ENCODE measurements around the gene MTHFSD. TPM values are rescaled to one million over a fixed set of nuclear protein-coding genes. Genes with fewer than 3 reads are reported as not detected.

Gene MTHFSD
- total RNA-seq, 1 experiment from 2014 or later = 47.8 TPM

DNA sequence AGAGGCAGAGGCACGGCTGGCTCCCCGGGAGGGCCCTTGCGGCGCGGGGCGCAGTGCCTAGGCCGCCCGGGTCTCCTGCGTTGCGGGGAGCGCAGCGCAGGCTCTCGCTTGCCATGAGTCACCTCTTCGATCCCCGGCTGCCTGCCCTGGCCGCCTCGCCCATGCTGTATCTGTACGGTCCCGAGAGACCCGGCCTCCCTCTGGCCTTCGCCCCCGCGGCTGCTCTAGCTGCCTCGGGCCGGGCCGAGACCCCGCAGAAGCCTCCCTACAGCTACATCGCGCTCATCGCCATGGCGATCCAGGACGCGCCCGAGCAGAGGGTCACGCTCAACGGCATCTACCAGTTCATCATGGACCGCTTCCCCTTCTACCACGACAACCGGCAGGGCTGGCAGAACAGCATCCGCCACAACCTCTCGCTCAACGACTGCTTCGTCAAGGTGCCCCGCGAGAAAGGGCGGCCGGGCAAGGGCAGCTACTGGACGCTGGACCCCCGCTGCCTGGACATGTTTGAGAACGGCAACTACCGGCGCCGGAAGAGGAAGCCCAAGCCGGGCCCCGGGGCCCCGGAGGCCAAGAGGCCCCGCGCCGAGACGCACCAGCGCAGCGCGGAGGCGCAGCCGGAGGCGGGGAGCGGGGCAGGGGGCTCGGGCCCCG is 23.7 kb upstream of the MTHFSD start:
- CTCF ChIA-PET = interaction anchor here (1.3 to 3.1 kb wide), 2 partner anchors 12 to 295 kb away, joined by 3 to 11 read pairs; no protein-coding TSS in a partner anchor
- Mint-ChIP-seq H3K4me3 (ENCODE audit: low read depth, unreplicated experiment) (peak overlapping the region; percentile 76), H3K36me3 (ENCODE audit: insufficient read depth, unreplicated experiment) (peaks cover 61% of the 10 kb centered on the region), H3K27ac (ENCODE audit: unreplicated experiment) (peak overlapping the region; percentile 88), H3K27me3 (ENCODE audit: unreplicated experiment) (no peaks in the 10 kb centered on the region), H3K4me1 (ENCODE audit: low read depth, unreplicated experiment) (peaks cover 60% of the 10 kb centered on the region), H3K9me3 (ENCODE audit: low read depth, unreplicated experiment) (no peaks in the 10 kb centered on the region)
- TSS peak; percentile 53 for BruUV-seq (replicated peaks)
- TF ChIP-seq, protein P1, sequence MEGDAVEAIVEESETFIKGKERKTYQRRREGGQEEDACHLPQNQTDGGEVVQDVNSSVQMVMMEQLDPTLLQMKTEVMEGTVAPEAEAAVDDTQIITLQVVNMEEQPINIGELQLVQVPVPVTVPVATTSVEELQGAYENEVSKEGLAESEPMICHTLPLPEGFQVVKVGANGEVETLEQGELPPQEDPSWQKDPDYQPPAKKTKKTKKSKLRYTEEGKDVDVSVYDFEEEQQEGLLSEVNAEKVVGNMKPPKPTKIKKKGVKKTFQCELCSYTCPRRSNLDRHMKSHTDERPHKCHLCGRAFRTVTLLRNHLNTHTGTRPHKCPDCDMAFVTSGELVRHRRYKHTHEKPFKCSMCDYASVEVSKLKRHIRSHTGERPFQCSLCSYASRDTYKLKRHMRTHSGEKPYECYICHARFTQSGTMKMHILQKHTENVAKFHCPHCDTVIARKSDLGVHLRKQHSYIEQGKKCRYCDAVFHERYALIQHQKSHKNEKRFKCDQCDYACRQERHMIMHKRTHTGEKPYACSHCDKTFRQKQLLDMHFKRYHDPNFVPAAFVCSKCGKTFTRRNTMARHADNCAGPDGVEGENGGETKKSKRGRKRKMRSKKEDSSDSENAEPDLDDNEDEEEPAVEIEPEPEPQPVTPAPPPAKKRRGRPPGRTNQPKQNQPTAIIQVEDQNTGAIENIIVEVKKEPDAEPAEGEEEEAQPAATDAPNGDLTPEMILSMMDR (IDR thresholded peaks at IDR 0.05; ENCODE audit: unreplicated experiment) = no peak
- DNase-seq = peak; percentile 75
- intact Hi-C loops (cut with micrococcal nuclease; ENCODE audit: unreplicated experiment) = loop anchor here (5.0 kb wide), 1 partner anchor 299 kb away; no protein-coding TSS in a partner anchor

DNA sequence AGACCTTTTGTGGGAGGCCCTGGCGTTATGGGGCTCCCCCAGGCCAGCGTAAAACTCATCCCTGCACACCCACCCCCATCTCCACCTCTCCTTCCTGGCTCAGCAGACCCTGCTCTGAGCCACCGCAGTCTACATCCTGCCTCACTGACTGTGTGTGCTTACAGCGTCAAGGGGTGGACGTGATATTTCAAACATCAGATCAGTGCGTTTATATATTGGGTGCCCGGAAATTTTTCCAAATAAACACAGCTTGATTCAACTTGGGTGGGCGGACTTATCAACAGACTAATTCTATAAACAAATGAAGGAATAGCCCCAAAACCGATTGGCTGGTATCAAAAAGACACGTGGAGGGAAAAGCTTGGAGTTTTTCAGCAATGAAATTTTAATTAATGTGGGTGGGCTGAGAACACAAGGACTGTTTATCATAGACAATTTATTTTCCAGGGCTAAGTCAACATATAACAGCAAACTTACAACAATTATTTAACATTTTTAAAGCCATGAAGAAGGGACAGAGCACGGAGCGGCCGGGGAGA is 23.1 kb upstream of the MTHFSD start, which contains the start of gene FOXL1:
TSS of gene FOXL1 (plus strand) at position 489 of the 539 bp plus-strand sequence. CDS start 175 bp downstream, outside the sequence.
- CTCF ChIA-PET = interaction anchor here (1.2 to 3.1 kb wide), 3 partner anchors 12 to 296 kb away, joined by 3 to 11 read pairs (median 3); no protein-coding TSS in a partner anchor
- peaks cover 66% of the 10 kb centered on the region for H3K36me3 Mint-ChIP-seq (ENCODE audit: insufficient read depth, unreplicated experiment)
- peak within 1 kb of the TSS; percentile 88 for H3K27ac Mint-ChIP-seq (ENCODE audit: unreplicated experiment)
- BruUV-seq (replicated peaks) = no TSS peak
- no peaks in the 10 kb centered on the region for H3K27me3 Mint-ChIP-seq (ENCODE audit: unreplicated experiment)
- H3K4me1 Mint-ChIP-seq (ENCODE audit: low read depth, unreplicated experiment) = peaks cover 63% of the 10 kb centered on the region
- DNase-seq = no peak
- no peaks in the 10 kb centered on the region for H3K9me3 Mint-ChIP-seq (ENCODE audit: low read depth, unreplicated experiment)
- H3K4me3 Mint-ChIP-seq (ENCODE audit: low read depth, unreplicated experiment) = peak within 1 kb of the TSS; percentile 76
- TF ChIP-seq, protein P1 (IDR thresholded peaks at IDR 0.05; ENCODE audit: unreplicated experiment) = no peak
- intact Hi-C loops (cut with micrococcal nuclease; ENCODE audit: unreplicated experiment) = loop anchor here (5.0 kb wide), 1 partner anchor 299 kb away; no protein-coding TSS in a partner anchor

DNA sequence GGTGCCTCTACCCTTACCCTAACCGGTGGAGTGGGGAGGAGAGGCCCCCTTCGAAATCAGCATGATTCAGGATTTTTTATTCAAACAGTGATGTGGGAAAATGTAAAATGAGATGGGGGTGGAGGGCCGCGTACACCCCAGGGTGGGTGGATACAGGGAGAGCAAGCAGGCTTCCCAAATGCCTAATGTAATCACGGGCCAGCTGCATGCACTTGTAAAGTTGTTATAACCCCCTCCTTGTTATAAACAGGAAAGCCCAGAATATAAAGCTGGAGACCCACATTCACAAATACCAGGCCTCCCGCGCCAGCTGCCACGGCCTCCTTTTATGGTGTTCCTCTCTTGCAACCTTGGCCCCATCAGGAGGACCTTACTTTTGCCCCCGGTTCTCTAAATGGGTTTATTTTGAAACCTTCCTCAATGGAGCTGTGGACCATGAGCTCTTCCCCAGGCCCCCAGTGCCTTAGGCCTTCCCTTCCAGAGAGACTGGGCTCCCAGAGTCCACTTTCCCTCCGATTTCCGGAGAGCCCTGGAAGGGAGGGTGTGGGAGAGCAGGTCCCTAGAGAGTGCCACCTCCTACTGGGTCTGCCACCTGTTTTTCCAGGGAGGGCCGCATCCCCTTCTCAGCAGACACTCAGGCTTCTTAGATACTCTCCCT is 22.4 kb upstream of the MTHFSD start:
- BruUV-seq (replicated peaks) = no TSS peak
- peaks cover 63% of the 10 kb centered on the region for H3K4me1 Mint-ChIP-seq (ENCODE audit: low read depth, unreplicated experiment)
- H3K27ac Mint-ChIP-seq (ENCODE audit: unreplicated experiment) = peak overlapping the region; percentile 88
- intact Hi-C loops (cut with micrococcal nuclease; ENCODE audit: unreplicated experiment) = loop anchor here (2.0 to 5.0 kb wide), 4 partner anchors 53 to 300 kb away; no protein-coding TSS in a partner anchor
- no peaks in the 10 kb centered on the region for H3K9me3 Mint-ChIP-seq (ENCODE audit: low read depth, unreplicated experiment)
- H3K4me3 Mint-ChIP-seq (ENCODE audit: low read depth, unreplicated experiment) = peak overlapping the region; percentile 76
- CTCF ChIA-PET = interaction anchor here (0.8 to 1.3 kb wide), 3 partner anchors 9 to 297 kb away, joined by 3 read pairs; no protein-coding TSS in a partner anchor
- H3K27me3 Mint-ChIP-seq (ENCODE audit: unreplicated experiment) = no peaks in the 10 kb centered on the region
- TF ChIP-seq, protein P1 (IDR thresholded peaks at IDR 0.05; ENCODE audit: unreplicated experiment) = no peak
- DNase-seq = no peak
- peaks cover 73% of the 10 kb centered on the region for H3K36me3 Mint-ChIP-seq (ENCODE audit: insufficient read depth, unreplicated experiment)

DNA sequence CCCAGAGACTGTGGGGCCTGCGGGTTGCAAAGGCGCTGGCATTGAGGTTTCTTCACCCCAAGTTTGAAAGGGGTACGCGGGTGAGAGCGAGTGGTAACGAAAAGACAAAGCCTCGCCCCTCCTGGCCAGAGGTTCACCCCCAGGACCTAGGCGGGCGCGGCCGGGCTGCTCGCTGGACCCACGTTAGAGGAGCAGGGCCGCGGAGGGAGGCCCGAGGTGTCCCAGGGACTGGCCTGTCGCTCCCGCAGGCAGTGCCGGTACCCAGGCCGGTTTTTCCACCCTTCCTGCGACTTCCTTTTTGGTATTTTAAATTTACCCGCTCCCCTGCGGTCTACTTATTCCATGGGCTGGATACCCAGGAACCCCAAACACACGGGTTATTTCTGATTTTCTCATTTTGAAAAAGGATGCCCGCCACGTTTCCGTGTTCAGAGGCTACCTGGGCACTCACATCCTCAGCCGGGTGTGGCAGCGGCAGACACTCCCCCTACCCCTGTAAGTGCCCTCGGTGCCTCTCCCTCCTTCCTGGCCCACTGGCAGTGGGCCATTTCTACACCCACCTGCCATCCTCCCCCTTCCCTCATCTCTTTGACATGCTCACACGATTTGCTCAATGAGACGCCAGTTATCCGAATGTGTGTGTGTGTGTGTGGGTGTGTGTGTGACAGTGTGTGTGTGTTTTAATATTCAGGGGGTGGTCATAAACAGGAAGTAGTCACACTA is 21.7 kb upstream of the MTHFSD start:
- CTCF ChIA-PET = interaction anchor here (0.5 to 1.7 kb wide), 25 partner anchors 8 to 1838 kb away, joined by 3 to 23 read pairs (median 8); no protein-coding TSS in a partner anchor
- peak; percentile 72 for DNase-seq
- H3K27me3 Mint-ChIP-seq (ENCODE audit: unreplicated experiment) = no peaks in the 10 kb centered on the region
- H3K9me3 Mint-ChIP-seq (ENCODE audit: low read depth, unreplicated experiment) = no peaks in the 10 kb centered on the region
- BruUV-seq (replicated peaks) = TSS peak; percentile 38
- peaks cover 60% of the 10 kb centered on the region for H3K4me1 Mint-ChIP-seq (ENCODE audit: low read depth, unreplicated experiment)
- intact Hi-C loops (cut with micrococcal nuclease; ENCODE audit: unreplicated experiment) = loop anchor here (2.0 to 5.0 kb wide), 4 partner anchors 54 to 301 kb away; no protein-coding TSS in a partner anchor
- H3K36me3 Mint-ChIP-seq (ENCODE audit: insufficient read depth, unreplicated experiment) = peaks cover 72% of the 10 kb centered on the region
- TF ChIP-seq, protein P1 (IDR thresholded peaks at IDR 0.05; ENCODE audit: unreplicated experiment) = no peak
- peak overlapping the region; percentile 88 for H3K27ac Mint-ChIP-seq (ENCODE audit: unreplicated experiment)
- H3K4me3 Mint-ChIP-seq (ENCODE audit: low read depth, unreplicated experiment) = peak overlapping the region; percentile 76

Measured in Calu3 (cell line).